K562 (cell line): ENCODE results near the gene PUSL1. TPM values are rescaled to one million over a fixed set of nuclear protein-coding genes. Genes with fewer than 3 reads are reported as not detected.
A peak's percentile ranks its signal among the peaks of the same experiment; 100 is the strongest.

Experiments
- ATAC-seq: fragments of 200-7000 bp; cut with Tn5 transposase; 3 replicates; pipeline ENCODE4 v1.9.1; 2020; ENCODE audit warnings: moderate library complexity
- BruUV-seq: library from RNA; stranded (reverse); fragments of 400-500 nt; replicated peaks from 2 replicates; lab custom pipeline; 2021; lab: Mats Ljungman, UMichigan
- CTCF ChIA-PET: fragments of 300-600 bp; formaldehyde crosslinking; extraction: SDS; loops from one replicate; lab custom pipeline; 2021; ENCODE audit warnings: low intra/inter-chr PET ratio; lab: Yijun Ruan, JAX
- POLR2A ChIA-PET: fragments of 300-600, 350-650 bp; sonication (Branson Sonifier 250); formaldehyde crosslinking; extraction: SDS; loops from one replicate; lab custom pipeline; 2021; ENCODE audit warnings: antibody characterized with exemption, inconsistent platforms; lab: Yijun Ruan, JAX
- DNase-seq, 4 experiments: peaks; one replicate each; pipeline versions ENCODE4 v3.0.0 to v3.0.0-alpha.2; 2011 to 2018; ENCODE audit warnings: low spot score in 3 of 4, mixed read lengths in 3 of 4; ENCODE audit errors: extremely low read depth in 1 of 4
- FAIRE-seq: peaks from 2 replicates; lab custom pipeline; 2011; peaks lifted over from hg19 to GRCh38; lab: Jason Lieb, UNC
- H2AFZ ChIP-seq: 2 replicates; pipeline ENCODE4 v1.6.0; 2011; ENCODE audit warnings: low read depth, low read length, control low read depth, inconsistent platforms
- H3K27ac ChIP-seq: fragments of 200-600 bp; 3 replicates; pipeline ENCODE4 v1.8.0; 2011; ENCODE audit warnings: low read depth, mild to moderate bottlenecking, control low read depth, inconsistent platforms, low read length, moderate library complexity, mixed read lengths; ENCODE audit errors: extremely low read depth
- H3K27me3 ChIP-seq, 2 experiments: fragments of 300-600 bp in 1 of 2; 2 replicates in 1 of 2; 3 replicates in 1 of 2; pipeline versions ENCODE4 v1.6.0 to v1.8.0; 2011; ENCODE audit warnings: inconsistent platforms in 2 of 2, low read length in 2 of 2, mild to moderate bottlenecking in 1 of 2, mixed read lengths in 1 of 2, moderate library complexity in 1 of 2; ENCODE audit not compliant: control insufficient read depth in 2 of 2, insufficient read depth in 2 of 2
- H3K36me3 ChIP-seq: fragments of 300-600 bp; 3 replicates; pipeline ENCODE4 v1.8.0; 2011; ENCODE audit warnings: mild to moderate bottlenecking, low read length, inconsistent platforms; ENCODE audit not compliant: control insufficient read depth, insufficient read depth
- H3K4me1 ChIP-seq, 2 experiments: fragments of 200-600 bp in 1 of 2; replicated peaks in 1 of 2; 2 replicates in 1 of 2; 3 replicates in 1 of 2; pipeline versions ENCODE4 v1.5.1 to v1.8.0; 2011; ENCODE audit warnings: inconsistent platforms in 2 of 2, low read length in 2 of 2, mild to moderate bottlenecking in 1 of 2, mixed read lengths in 1 of 2, moderate library complexity in 1 of 2; ENCODE audit not compliant: control insufficient read depth in 2 of 2, insufficient read depth in 2 of 2
- H3K4me2 ChIP-seq: 2 replicates; pipeline ENCODE4 v1.6.1; 2011; ENCODE audit warnings: low read length, control low read depth, inconsistent platforms, mixed read lengths; ENCODE audit not compliant: insufficient read depth
- H3K4me3 ChIP-seq: fragments of 200-600 bp; sonication (generic), shearing (Covaris generic); 2 replicates; pipeline ENCODE4 v1.5.1; 2016; ENCODE audit warnings: control low read depth, inconsistent platforms
- H3K79me2 ChIP-seq: fragments of 200-600 bp; 3 replicates; pipeline ENCODE4 v1.8.0; 2011; ENCODE audit warnings: low read length, inconsistent platforms; ENCODE audit not compliant: control insufficient read depth, insufficient read depth
- H3K9ac ChIP-seq, 2 experiments: 2 replicates each; pipeline versions ENCODE4 v1.6.0 to v1.6.1; 2011; ENCODE audit warnings: low read depth in 2 of 2, low read length in 2 of 2, control low read depth in 1 of 2, inconsistent platforms in 1 of 2, mild to moderate bottlenecking in 1 of 2, mixed read lengths in 1 of 2; ENCODE audit not compliant: insufficient read depth in 1 of 2
- H3K9me1 ChIP-seq: one replicate; pipeline ENCODE4 v1.6.0; 2011; ENCODE audit warnings: inconsistent platforms, mild to moderate bottlenecking, low read length, moderate library complexity; ENCODE audit not compliant: control insufficient read depth, insufficient read depth
- H3K9me3 ChIP-seq: replicated peaks from 2 replicates; pipeline ENCODE4 v1.5.1; 2011; ENCODE audit warnings: low read depth, low read length, inconsistent platforms; ENCODE audit not compliant: control insufficient read depth, insufficient read depth
- H4K20me1 ChIP-seq: replicated peaks from 2 replicates; pipeline ENCODE4 v1.6.1; 2011; ENCODE audit warnings: low read length, inconsistent platforms, mixed read lengths; ENCODE audit not compliant: control insufficient read depth, insufficient read depth
- BACH1 ChIP-seq: fragments of 200-800 bp; sonication (Bioruptor generic); IDR thresholded peaks from 2 replicates; pipeline ENCODE4 v1.6.1; 2016; ENCODE audit warnings: missing genetic modification characterization, missing compliant biosample characterization
- DMBX1 ChIP-seq: fragments of 250-450 bp; sonication (Bioruptor Pico); IDR thresholded peaks from 2 replicates; pipeline ENCODE4 v1.8.0; 2022; ENCODE audit warnings: inconsistent platforms, mild to moderate bottlenecking, moderate library complexity, borderline replicate concordance
- GATA2 ChIP-seq: sonication (generic); formaldehyde crosslinking; IDR thresholded peaks from 2 replicates; pipeline ENCODE4 v1.4.0; 2020; ENCODE audit warnings: mild to moderate bottlenecking, missing genetic modification reagents
- KAT7 ChIP-seq: sonication (generic); formaldehyde crosslinking; IDR thresholded peaks from 2 replicates; pipeline ENCODE4 v1.8.0; 2022; ENCODE audit warnings: missing genetic modification reagents, mild to moderate bottlenecking, borderline replicate concordance
- MAFK ChIP-seq: IDR thresholded peaks from 2 replicates; pipeline ENCODE4 v1.6.1; 2011; ENCODE audit warnings: low read length, improper control_type of control experiment
- MCM3 ChIP-seq: fragments of 450-650 bp; IDR thresholded peaks from 2 replicates; pipeline ENCODE4 v1.6.1; 2016
- MIER1 ChIP-seq: fragments of 450-650 bp; IDR thresholded peaks from 2 replicates; pipeline ENCODE4 v1.6.1; 2016; ENCODE audit warnings: antibody characterized with exemption, mild to moderate bottlenecking, low read depth
- NCOR1 ChIP-seq: fragments of 450-650 bp; IDR thresholded peaks from 2 replicates; pipeline ENCODE4 v1.6.1; 2016; ENCODE audit warnings: mild to moderate bottlenecking, moderate library complexity
- NR1H2 ChIP-seq: sonication (generic); formaldehyde crosslinking; IDR thresholded peaks from 2 replicates; pipeline ENCODE4 v1.4.0; 2020; ENCODE audit warnings: mild to moderate bottlenecking, missing genetic modification reagents
- NRF1 ChIP-seq, 2 experiments: fragments of 450-650 bp; IDR thresholded peaks in 1 of 2; conservative IDR thresholded peaks in 1 of 2; 2 replicates each; pipeline ENCODE4 v1.6.1; 2014; ENCODE audit warnings: mild to moderate bottlenecking in 2 of 2
- RFX1 ChIP-seq: fragments of 450-650 bp; IDR thresholded peaks from 2 replicates; pipeline ENCODE4 v1.6.1; 2016; ENCODE audit warnings: mild to moderate bottlenecking, moderate library complexity
- SLC30A9 ChIP-seq: fragments of 250-450 bp; sonication (Bioruptor Pico); IDR thresholded peaks from 2 replicates; pipeline ENCODE4 v1.8.0; 2022; ENCODE audit warnings: mild to moderate bottlenecking, moderate library complexity
- TBL1XR1 ChIP-seq, 2 experiments: IDR thresholded peaks; 2 replicates each; pipeline ENCODE4 v1.6.1; 2012; ENCODE audit warnings: improper control_type of control experiment in 2 of 2, low read length in 2 of 2, mild to moderate bottlenecking in 1 of 2
- ZFP36 ChIP-seq: fragments of 150-350 bp; IDR thresholded peaks from 2 replicates; pipeline ENCODE4 v1.6.1; 2018; ENCODE audit warnings: low read length, low read depth; ENCODE audit not compliant: partially characterized antibody
- ZNF695 ChIP-seq: fragments of 450-650 bp; formaldehyde crosslinking; IDR thresholded peaks from 2 replicates; pipeline ENCODE4 v1.4.0; 2020; ENCODE audit warnings: mild to moderate bottlenecking, moderate library complexity
- WGBS: fragments of 100-300 bp; shearing (Covaris generic); methylation state at CpG from one replicate; pipeline ENCODE4 v1.1.6; 2016; ENCODE audit warnings: low coverage, mixed read lengths; ENCODE audit not compliant: insufficient coverage; ENCODE audit errors: missing lambda C conversion rate; 5-methylcytosine and 5-hydroxymethylcytosine counted together
- in situ Hi-C: fragments of 300-500 bp; cut with MboI; formaldehyde crosslinking; loops from 4 replicates; pipeline ENCODE4 v1.15.0; 2018; ENCODE audit warnings: inconsistent platforms, mixed read lengths
- intact Hi-C: fragments of 100-400 bp; cut with micrococcal nuclease; formaldehyde crosslinking; loops from 2 replicates; pipeline ENCODE4 v1.14.2; 2022
- polyA plus RNA-seq, 8 experiments: library from polyadenylated mRNA; depleted of rRNA in 4 of 8; stranded (reverse) in 5 of 8; unstranded in 3 of 8; fragments of >200 nt; fragmentation: Nextera tagmentation in 2 of 8; fragmentation: Illumina TruSeq in 1 of 8; extraction: Ambion mirVana in 2 of 8; extraction: Trizol in 1 of 8; gene quantifications; 2 replicates each; pipeline versions ENCODE4 v1.2.1 to v1.2.3, GENCODE V29; 2011 to 2014; ENCODE audit warnings: inconsistent platforms in 1 of 8, missing spikeins in 1 of 8
- total RNA-seq, 7 experiments: library from RNA; depleted of rRNA in 6 of 7; stranded (reverse); fragments of >200 nt in 6 of 7; fragmentation: Illumina TruSeq in 2 of 7; extraction: Trizol in 2 of 7; gene quantifications; 2 replicates each; pipeline versions ENCODE4 v1.2.1 to v1.2.3, GENCODE V29; 2011 to 2021; ENCODE audit warnings: low replicate concordance in 1 of 7
- TF ChIP-seq, protein P1 (sequence below): IDR thresholded peaks from 2 replicates; pipeline ENCODE4 v1.6.1; 2011; ENCODE audit not compliant: insufficient read length; ENCODE audit errors: extremely low read depth
- TF ChIP-seq, protein P2 (sequence below): sonication (generic); formaldehyde crosslinking; IDR thresholded peaks from 2 replicates; pipeline ENCODE4 v1.8.0; 2022; ENCODE audit warnings: mild to moderate bottlenecking, missing genetic modification reagents, borderline replicate concordance

PUSL1 gene
- total and polyA plus RNA-seq, 9 of the 15 experiments (the other 6 are each of a cell fraction or from before 2014, with no cell fraction given), result 0.62 to 86.9 (median 13.6) TPM

- FAIRE-seq, result peak; percentile 90
- BruUV-seq, result no TSS peak
- TF ChIP-seq TBL1XR1 (IDR thresholded peaks at IDR 0.05; ENCODE audit: low read length in 2 of 2) (no peak), RFX1 (no peak), NCOR1 (no peak), SLC30A9 (CRISPR knock-in tag) (no peak), BACH1 (tag) (no peak), MAFK (no peak), KAT7 (CRISPR knock-in tag) (peak; percentile 58; the same call in 1 of the 2 replicates), DMBX1 (CRISPR knock-in tag) (0 out of 2 replicates have a peak, but pooled peaks have one; percentile 19), NRF1 (conservative IDR thresholded peaks at IDR 0.05 in 1 of 2, IDR thresholded peaks at IDR 0.05 in 1 of 2) (peak; percentile 95 to 96), ZNF695 (CRISPR knock-in tag) (no peak), MCM3 (no peak), GATA2 (CRISPR knock-in tag) (no peak), MIER1 (no peak), ZFP36 (no peak), NR1H2 (CRISPR knock-in tag) (no peak)
- TF ChIP-seq, protein P1, sequence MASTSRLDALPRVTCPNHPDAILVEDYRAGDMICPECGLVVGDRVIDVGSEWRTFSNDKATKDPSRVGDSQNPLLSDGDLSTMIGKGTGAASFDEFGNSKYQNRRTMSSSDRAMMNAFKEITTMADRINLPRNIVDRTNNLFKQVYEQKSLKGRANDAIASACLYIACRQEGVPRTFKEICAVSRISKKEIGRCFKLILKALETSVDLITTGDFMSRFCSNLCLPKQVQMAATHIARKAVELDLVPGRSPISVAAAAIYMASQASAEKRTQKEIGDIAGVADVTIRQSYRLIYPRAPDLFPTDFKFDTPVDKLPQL, result no peak
- TF ChIP-seq, protein P2, sequence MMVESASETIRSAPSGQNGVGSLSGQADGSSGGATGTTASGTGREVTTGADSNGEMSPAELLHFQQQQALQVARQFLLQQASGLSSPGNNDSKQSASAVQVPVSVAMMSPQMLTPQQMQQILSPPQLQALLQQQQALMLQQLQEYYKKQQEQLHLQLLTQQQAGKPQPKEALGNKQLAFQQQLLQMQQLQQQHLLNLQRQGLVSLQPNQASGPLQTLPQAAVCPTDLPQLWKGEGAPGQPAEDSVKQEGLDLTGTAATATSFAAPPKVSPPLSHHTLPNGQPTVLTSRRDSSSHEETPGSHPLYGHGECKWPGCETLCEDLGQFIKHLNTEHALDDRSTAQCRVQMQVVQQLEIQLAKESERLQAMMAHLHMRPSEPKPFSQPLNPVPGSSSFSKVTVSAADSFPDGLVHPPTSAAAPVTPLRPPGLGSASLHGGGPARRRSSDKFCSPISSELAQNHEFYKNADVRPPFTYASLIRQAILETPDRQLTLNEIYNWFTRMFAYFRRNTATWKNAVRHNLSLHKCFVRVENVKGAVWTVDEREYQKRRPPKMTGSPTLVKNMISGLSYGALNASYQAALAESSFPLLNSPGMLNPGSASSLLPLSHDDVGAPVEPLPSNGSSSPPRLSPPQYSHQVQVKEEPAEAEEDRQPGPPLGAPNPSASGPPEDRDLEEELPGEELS (CRISPR knock-in tag), result 0 out of 2 replicates have a peak, but pooled peaks have one; percentile 19
Observed at GRCh38 chr1:1324524-1325287, 16.3 kb downstream of the PUSL1 start, which contains the start of the genes CPTP and INTS11. CPTP (plus strand) TSS chr1:1324802; CDS start chr1:1326911, 2,109 bp downstream. INTS11 (minus strand) TSS chr1:1324660; CDS start chr1:1324608, 52 bp downstream.

More at GRCh38 chr1:1324524-1325287, 16.3 kb downstream of the PUSL1 start, which contains the start of the genes CPTP and INTS11:
- peak; percentile 97 to 99 (median 98) for DNase-seq
- peak within 1 kb of the TSS; percentile 93 to 99 for H3K9ac ChIP-seq
- H2AFZ ChIP-seq, result peak within 1 kb of the TSS; percentile 86
- peak within 1 kb of the TSS; percentile 99 for H3K4me3 ChIP-seq
- ATAC-seq, result peak; percentile 92
- peaks cover 13% of the 10 kb centered on the region; the same call in 1 of the 2 replicates for H4K20me1 ChIP-seq
- peak within 1 kb of the TSS; percentile 89 for H3K27ac ChIP-seq
- H3K9me3 ChIP-seq, result peaks cover 1% of the 10 kb centered on the region; the same call in 1 of the 2 replicates
- peaks cover 16 to 90% of the 10 kb centered on the region in 2 experiments for H3K4me1 ChIP-seq
- H3K79me2 ChIP-seq, result peaks cover 63% of the 10 kb centered on the region
- intact Hi-C loops (loop anchor here (2.0 to 5.0 kb wide), 2 partner anchors 16 to 53 kb away; partner anchors contain the start of genes AURKAIP1 and PUSL1), in situ Hi-C loops (no loop called here)
- peak within 1 kb of the TSS; percentile 85 for H3K4me2 ChIP-seq
- POLR2A ChIA-PET, result interaction anchor here (0.6 to 2.1 kb wide), 5 partner anchors 10 to 244 kb away, joined by 3 to 6 read pairs (median 5); no protein-coding TSS in a partner anchor
- peaks cover 8% of the 10 kb centered on the region for H3K9me1 ChIP-seq
- H3K36me3 ChIP-seq, result peaks cover 48% of the 10 kb centered on the region; the same call in 1 of the 3 replicates
- CTCF ChIA-PET, result no interaction called here
- whole genome bisulfite sequencing, result 2% methylated on average over 55 of the region's 84 CpGs
- no peaks in the 10 kb centered on the region for H3K27me3 ChIP-seq
